ENCODE results near the gene HOXA11.

- TF ChIP-seq, protein P1, sequence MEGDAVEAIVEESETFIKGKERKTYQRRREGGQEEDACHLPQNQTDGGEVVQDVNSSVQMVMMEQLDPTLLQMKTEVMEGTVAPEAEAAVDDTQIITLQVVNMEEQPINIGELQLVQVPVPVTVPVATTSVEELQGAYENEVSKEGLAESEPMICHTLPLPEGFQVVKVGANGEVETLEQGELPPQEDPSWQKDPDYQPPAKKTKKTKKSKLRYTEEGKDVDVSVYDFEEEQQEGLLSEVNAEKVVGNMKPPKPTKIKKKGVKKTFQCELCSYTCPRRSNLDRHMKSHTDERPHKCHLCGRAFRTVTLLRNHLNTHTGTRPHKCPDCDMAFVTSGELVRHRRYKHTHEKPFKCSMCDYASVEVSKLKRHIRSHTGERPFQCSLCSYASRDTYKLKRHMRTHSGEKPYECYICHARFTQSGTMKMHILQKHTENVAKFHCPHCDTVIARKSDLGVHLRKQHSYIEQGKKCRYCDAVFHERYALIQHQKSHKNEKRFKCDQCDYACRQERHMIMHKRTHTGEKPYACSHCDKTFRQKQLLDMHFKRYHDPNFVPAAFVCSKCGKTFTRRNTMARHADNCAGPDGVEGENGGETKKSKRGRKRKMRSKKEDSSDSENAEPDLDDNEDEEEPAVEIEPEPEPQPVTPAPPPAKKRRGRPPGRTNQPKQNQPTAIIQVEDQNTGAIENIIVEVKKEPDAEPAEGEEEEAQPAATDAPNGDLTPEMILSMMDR (IDR thresholded peaks at IDR 0.05; ENCODE audit: low read depth, low read length) = no peak
- TF ChIP-seq POLR2A (IDR thresholded peaks at IDR 0.05; ENCODE audit: extremely low read depth, insufficient read length) = no peak
Observed at GRCh38 chr7:27170426-27171324, 14.4 kb downstream of the HOXA11 start.
